ENCODE data around the gene BAMBI. TPM values are rescaled to one million over a fixed set of nuclear protein-coding genes. Genes with fewer than 3 reads are reported as not detected.

The BAMBI gene
- total RNA-seq, 2 donors from 2014 or later = 9.1 to 26.0 TPM

GRCh38 chr10:28714401-28715053 lies 37.2 kb downstream of the BAMBI start:
- H3K27me3 ChIP-seq = no peaks in the 10 kb centered on the region
- 46 to 55% methylated on average over 7 of the region's 7 CpGs for WGBS, 2 donors
- ATAC-seq (no peak), DNase-seq (no peak)
- H3K27ac ChIP-seq = no peak overlapping the region
- intact Hi-C loops (cut with DNase I) = no loop called here
- H3K4me3 ChIP-seq = no peak overlapping the region
- H3K36me3 ChIP-seq (replicated peaks in 1 of 2; ENCODE audit: insufficient read depth in 1 of 2, low read depth in 2 of 2) = no peaks in the 10 kb centered on the region
- no peaks in the 10 kb centered on the region for H3K9me3 ChIP-seq
- H3K4me1 ChIP-seq = peaks cover 5% of the 10 kb centered on the region
- no peak for TF ChIP-seq POLR2A (IDR thresholded peaks at IDR 0.05)
- no peak for TF ChIP-seq CTCF (IDR thresholded peaks at IDR 0.05)

GRCh38 chr10:28715246-28715645 lies 37.9 kb downstream of the BAMBI start:
- Histone ChIP-seq H3K27ac (no peak overlapping the region), H3K4me1 (peaks cover 3% of the 10 kb centered on the region), H3K9me3 (no peaks in the 10 kb centered on the region), H3K4me3 (no peak overlapping the region), H3K27me3 (no peaks in the 10 kb centered on the region), H3K36me3 (replicated peaks in 1 of 2; ENCODE audit: insufficient read depth in 1 of 2, low read depth in 2 of 2) (no peaks in the 10 kb centered on the region)
- TF ChIP-seq CTCF (IDR thresholded peaks at IDR 0.05) = no peak
- TF ChIP-seq POLR2A (IDR thresholded peaks at IDR 0.05) = no peak
- intact Hi-C loops (cut with DNase I) = no loop called here
- no peak for DNase-seq
- no peak for ATAC-seq
- WGBS, 2 donors = 63 to 75% methylated on average over 4 of the region's 4 CpGs

GRCh38 chr10:28715757-28716156 lies 38.4 kb downstream of the BAMBI start:
- H3K27me3 ChIP-seq = no peaks in the 10 kb centered on the region
- DNase-seq = no peak
- no peak overlapping the region for H3K4me3 ChIP-seq
- H3K36me3 ChIP-seq (replicated peaks in 1 of 2; ENCODE audit: insufficient read depth in 1 of 2, low read depth in 2 of 2) = no peaks in the 10 kb centered on the region
- TF ChIP-seq POLR2A (IDR thresholded peaks at IDR 0.05) (no peak), CTCF (IDR thresholded peaks at IDR 0.05) (no peak)
- intact Hi-C loops (cut with DNase I) = no loop called here
- WGBS, 2 donors = 83 to 90% methylated on average over 2 of the region's 2 CpGs
- no peak for ATAC-seq
- no peak overlapping the region for H3K27ac ChIP-seq
- no peaks in the 10 kb centered on the region for H3K4me1 ChIP-seq
- H3K9me3 ChIP-seq = no peaks in the 10 kb centered on the region

GRCh38 chr10:28716748-28717147 lies 39.4 kb downstream of the BAMBI start:
- H3K4me1 ChIP-seq = peaks cover under 1% of the 10 kb centered on the region
- no peak for TF ChIP-seq CTCF (IDR thresholded peaks at IDR 0.05)
- H3K27me3 ChIP-seq = no peaks in the 10 kb centered on the region
- H3K9me3 ChIP-seq = no peaks in the 10 kb centered on the region
- DNase-seq = no peak
- H3K4me3 ChIP-seq = no peak overlapping the region
- no peak for ATAC-seq
- WGBS, 2 donors = 79 to 80% methylated on average over 1 of the region's 1 CpG
- H3K36me3 ChIP-seq (replicated peaks in 1 of 2; ENCODE audit: insufficient read depth in 1 of 2, low read depth in 2 of 2) = no peaks in the 10 kb centered on the region
- intact Hi-C loops (cut with DNase I) = no loop called here
- H3K27ac ChIP-seq = no peak overlapping the region

- 53 to 63% methylated on average over 3 of the region's 3 CpGs for WGBS, 2 donors
- ATAC-seq (no peak), DNase-seq (no peak)
- Histone ChIP-seq H3K4me1 (peaks cover 10% of the 10 kb centered on the region), H3K9me3 (no peaks in the 10 kb centered on the region), H3K4me3 (no peak overlapping the region), H3K36me3 (replicated peaks in 1 of 2; ENCODE audit: insufficient read depth in 1 of 2, low read depth in 2 of 2) (no peaks in the 10 kb centered on the region), H3K27me3 (no peaks in the 10 kb centered on the region), H3K27ac (no peak overlapping the region)
- TF ChIP-seq POLR2A (IDR thresholded peaks at IDR 0.05) = no peak
- no peak for TF ChIP-seq CTCF (IDR thresholded peaks at IDR 0.05)
- intact Hi-C loops (cut with DNase I) = no loop called here
Measured at GRCh38 chr10:28717656-28718201, 40.4 kb downstream of the BAMBI start.
